Peyer's patch (tissue), 4 donors: ENCODE results near the gene DDX19B. TPM values are rescaled to one million over a fixed set of nuclear protein-coding genes. Genes with fewer than 3 reads are reported as not detected.
A peak's percentile ranks its signal among the peaks of the same experiment; 100 is the strongest.

ENCODE experiments used
- DNase-seq, 3 donors: peaks; one replicate each; pipeline ENCODE4 v3.0.0-alpha.2; 2017 to 2019
- H3K27ac ChIP-seq, 4 donors: fragments of 200-600 bp; sonication (generic); one replicate each; pipeline ENCODE4 v1.5.1; 2016 to 2019
- H3K27me3 ChIP-seq, 2 donors: fragments of 200-600 bp; sonication (generic); one replicate each; pipeline ENCODE4 v1.5.1; 2019
- H3K36me3 ChIP-seq, 3 donors: fragments of 200-600 bp; sonication (generic); one replicate each; pipeline ENCODE4 v1.5.1; 2016 to 2019
- H3K4me1 ChIP-seq, 4 donors: fragments of 200-600 bp; sonication (generic); one replicate each; pipeline ENCODE4 v1.5.1; 2016 to 2019
- H3K4me3 ChIP-seq, 4 donors: fragments of 200-600 bp; sonication (generic); 1 replicate in 3 of 4; 2 replicates in 1 of 4; pipeline ENCODE4 v1.5.1; 2016 to 2019; ENCODE audit warnings: mild to moderate bottlenecking in 1 of 4
- H3K9me3 ChIP-seq, 4 donors: fragments of 200-600 bp; sonication (generic); one replicate each; pipeline ENCODE4 v1.5.1; 2016 to 2019; ENCODE audit warnings: mild to moderate bottlenecking in 1 of 4
- POLR2A ChIP-seq, 2 donors: fragments of 450-650 bp; IDR thresholded peaks; one replicate each; pipeline ENCODE4 v1.5.1; 2017; ENCODE audit warnings: antibody characterized with exemption in 2 of 2, mild to moderate bottlenecking in 2 of 2, moderate library complexity in 2 of 2
- total RNA-seq, 4 donors: library from RNA; depleted of rRNA; stranded (reverse); fragments of >200 nt; gene quantifications; one replicate each; pipeline ENCODE4 v1.1.0, GENCODE V29; 2016
- TF ChIP-seq, protein P1 (sequence below), 6 experiments: fragments of 450-650 bp in 4 of 6; fragments of 200-600 bp in 2 of 6; sonication (generic) in 1 of 6; IDR thresholded peaks; one replicate each; pipeline ENCODE4 v1.5.1; 2017 to 2019; ENCODE audit warnings: antibody characterized with exemption in 6 of 6, mild to moderate bottlenecking in 3 of 6, moderate library complexity in 1 of 6

The DDX19B gene
- total RNA-seq, 4 donors from 2014 or later, result 26.2 to 53.4 (median 42.1) TPM

DNA sequence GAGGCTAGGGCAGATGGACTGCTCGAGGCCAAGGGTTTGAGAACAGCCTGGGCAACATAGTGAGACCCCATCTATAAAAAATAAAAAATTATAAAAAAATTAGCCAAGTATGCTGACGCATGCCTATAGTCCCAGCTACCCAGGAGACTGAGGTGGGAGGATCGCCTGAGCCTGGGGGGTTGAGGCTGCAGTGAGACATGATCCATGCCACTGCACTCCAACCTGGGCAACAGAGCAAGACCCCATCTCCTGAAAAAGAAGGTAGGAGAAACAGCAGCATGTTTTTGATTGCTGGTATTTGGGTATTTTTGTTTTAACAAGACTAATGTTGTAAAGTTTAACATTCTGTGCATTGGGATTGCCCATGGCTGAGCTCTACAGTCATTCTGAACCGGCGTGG is 38.8 kb downstream of the DDX19B start:
- Histone ChIP-seq H3K27me3 (no peaks in the 10 kb centered on the region), H3K4me1 (no peaks in the 10 kb centered on the region), H3K4me3 (no peak overlapping the region), H3K27ac (no peak overlapping the region), H3K36me3 (peaks cover 0 to 36% (median 0%) of the 10 kb centered on the region in 3 donors), H3K9me3 (no peaks in the 10 kb centered on the region)
- TF ChIP-seq, protein P1, sequence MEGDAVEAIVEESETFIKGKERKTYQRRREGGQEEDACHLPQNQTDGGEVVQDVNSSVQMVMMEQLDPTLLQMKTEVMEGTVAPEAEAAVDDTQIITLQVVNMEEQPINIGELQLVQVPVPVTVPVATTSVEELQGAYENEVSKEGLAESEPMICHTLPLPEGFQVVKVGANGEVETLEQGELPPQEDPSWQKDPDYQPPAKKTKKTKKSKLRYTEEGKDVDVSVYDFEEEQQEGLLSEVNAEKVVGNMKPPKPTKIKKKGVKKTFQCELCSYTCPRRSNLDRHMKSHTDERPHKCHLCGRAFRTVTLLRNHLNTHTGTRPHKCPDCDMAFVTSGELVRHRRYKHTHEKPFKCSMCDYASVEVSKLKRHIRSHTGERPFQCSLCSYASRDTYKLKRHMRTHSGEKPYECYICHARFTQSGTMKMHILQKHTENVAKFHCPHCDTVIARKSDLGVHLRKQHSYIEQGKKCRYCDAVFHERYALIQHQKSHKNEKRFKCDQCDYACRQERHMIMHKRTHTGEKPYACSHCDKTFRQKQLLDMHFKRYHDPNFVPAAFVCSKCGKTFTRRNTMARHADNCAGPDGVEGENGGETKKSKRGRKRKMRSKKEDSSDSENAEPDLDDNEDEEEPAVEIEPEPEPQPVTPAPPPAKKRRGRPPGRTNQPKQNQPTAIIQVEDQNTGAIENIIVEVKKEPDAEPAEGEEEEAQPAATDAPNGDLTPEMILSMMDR (IDR thresholded peaks at IDR 0.05), result no peak
- TF ChIP-seq POLR2A (IDR thresholded peaks at IDR 0.05), result no peak
- DNase-seq, result no peak

DNA sequence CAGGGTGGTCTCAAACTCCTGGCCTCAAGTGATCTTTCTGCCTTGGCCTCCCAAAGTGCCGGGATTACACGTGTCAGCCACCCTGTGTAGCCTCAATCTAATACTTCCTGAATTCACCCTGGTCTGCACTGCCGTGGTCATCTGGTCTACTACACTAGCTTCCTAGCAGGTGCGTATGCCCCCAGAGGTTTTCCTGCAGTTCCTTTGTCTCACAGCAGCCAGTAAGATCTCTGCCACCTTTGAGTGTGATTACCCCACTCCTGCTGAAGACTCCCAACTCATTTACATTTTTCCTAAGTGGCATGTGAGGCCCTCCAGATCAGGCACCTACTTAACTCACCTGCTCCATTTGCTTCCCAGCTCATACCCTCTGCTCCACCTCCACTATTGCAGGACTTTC is 42.6 kb downstream of the DDX19B start:
- peaks cover 0 to 3% (median 0%) of the 10 kb centered on the region in 3 donors for H3K36me3 ChIP-seq
- no peaks in the 10 kb centered on the region for H3K9me3 ChIP-seq
- H3K27me3 ChIP-seq, result no peaks in the 10 kb centered on the region
- H3K27ac ChIP-seq, result no peak overlapping the region
- no peak overlapping the region for H3K4me3 ChIP-seq
- TF ChIP-seq, protein P1 (IDR thresholded peaks at IDR 0.05), result no peak
- no peak for TF ChIP-seq POLR2A (IDR thresholded peaks at IDR 0.05)
- peaks cover 0 to 8% (median 3%) of the 10 kb centered on the region in 4 donors for H3K4me1 ChIP-seq
- DNase-seq, result no peak

DNA sequence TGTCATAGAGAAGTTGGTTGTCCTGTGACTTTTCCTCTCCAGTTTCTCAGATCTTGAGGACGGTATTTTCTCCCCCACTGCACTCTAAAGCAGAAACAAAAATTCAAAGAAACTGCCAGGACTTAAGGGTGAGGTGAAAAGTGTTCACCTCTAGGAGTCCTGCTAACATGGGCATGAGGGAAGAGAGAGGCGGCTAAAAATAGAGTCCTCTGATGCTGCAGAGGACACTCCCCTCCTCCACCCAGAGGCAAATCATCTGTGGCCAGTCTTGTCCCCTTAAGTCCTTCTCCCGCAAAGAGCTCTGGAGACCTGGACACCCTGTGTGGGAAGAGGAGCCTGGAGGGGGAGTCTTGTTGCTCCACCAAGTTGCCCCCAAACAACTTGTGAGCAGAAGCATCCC is 43.0 kb downstream of the DDX19B start:
- no peaks in the 10 kb centered on the region for H3K27me3 ChIP-seq
- no peak for DNase-seq
- H3K4me1 ChIP-seq, result peaks cover 0 to 8% (median 3%) of the 10 kb centered on the region in 4 donors
- TF ChIP-seq, protein P1 (IDR thresholded peaks at IDR 0.05), result no peak
- TF ChIP-seq POLR2A (IDR thresholded peaks at IDR 0.05), result no peak
- no peak overlapping the region for H3K27ac ChIP-seq
- no peaks in the 10 kb centered on the region for H3K9me3 ChIP-seq
- no peak overlapping the region for H3K4me3 ChIP-seq
- H3K36me3 ChIP-seq, result no peaks in the 10 kb centered on the region

DNA sequence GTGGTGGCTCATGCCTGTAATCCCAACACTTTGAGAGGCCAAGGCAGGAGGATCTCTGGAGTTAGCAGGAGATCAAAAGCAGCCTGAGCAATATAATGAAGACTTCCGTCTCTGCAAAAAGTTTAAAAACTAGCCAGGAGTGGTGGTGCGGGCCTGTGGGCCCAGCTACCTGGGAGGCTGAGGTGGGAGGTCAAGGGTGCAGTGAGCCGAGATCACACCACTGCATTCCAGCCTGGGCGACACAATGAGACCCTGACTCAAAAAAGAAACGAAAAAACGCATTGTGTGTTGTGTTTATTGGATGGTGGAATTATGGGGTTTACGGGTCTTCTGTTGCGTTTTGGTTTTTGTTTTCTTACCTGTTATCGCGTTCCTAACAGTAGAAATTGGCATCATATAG is 46.9 kb downstream of the DDX19B start:
- TF ChIP-seq, protein P1 (IDR thresholded peaks at IDR 0.05), result no peak
- no peak for TF ChIP-seq POLR2A (IDR thresholded peaks at IDR 0.05)
- peaks cover 0 to 6% (median 0%) of the 10 kb centered on the region in 3 donors for H3K36me3 ChIP-seq
- H3K4me1 ChIP-seq, result peaks cover 0 to 20% (median 3%) of the 10 kb centered on the region in 4 donors
- no peaks in the 10 kb centered on the region for H3K27me3 ChIP-seq
- peak overlapping the region in 1 of 4 donors; percentile 93 for H3K27ac ChIP-seq
- no peaks in the 10 kb centered on the region for H3K9me3 ChIP-seq
- peak overlapping the region; percentile 69 to 87 (median 73) for H3K4me3 ChIP-seq
- no peak for DNase-seq

DNA sequence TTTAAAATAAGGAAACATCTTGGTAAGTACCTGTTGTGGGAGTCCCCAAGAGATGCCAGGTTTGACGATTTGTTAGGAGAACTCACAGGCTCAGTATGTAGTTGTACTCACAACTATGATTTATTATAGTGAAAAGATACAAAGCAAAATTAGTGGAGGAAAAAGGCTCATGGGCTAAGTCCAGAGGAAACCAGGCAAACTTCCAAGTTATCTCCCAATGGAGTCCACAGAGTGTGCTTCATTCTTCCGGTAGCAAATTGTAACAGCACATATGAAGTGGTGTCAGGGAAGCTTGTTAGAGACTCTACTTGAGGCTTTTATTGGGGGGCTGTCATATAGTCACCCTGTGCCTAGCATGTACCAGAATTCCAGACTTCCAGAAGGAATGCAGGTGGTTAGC is 50.0 kb downstream of the DDX19B start:
- Histone ChIP-seq H3K36me3 (peaks cover 0 to 31% (median 0%) of the 10 kb centered on the region in 3 donors), H3K4me1 (peaks cover 0 to 20% (median 3%) of the 10 kb centered on the region in 4 donors), H3K27ac (no peak overlapping the region), H3K4me3 (no peak overlapping the region), H3K9me3 (no peaks in the 10 kb centered on the region), H3K27me3 (no peaks in the 10 kb centered on the region)
- TF ChIP-seq, protein P1 (IDR thresholded peaks at IDR 0.05), result no peak
- no peak for DNase-seq

DNA sequence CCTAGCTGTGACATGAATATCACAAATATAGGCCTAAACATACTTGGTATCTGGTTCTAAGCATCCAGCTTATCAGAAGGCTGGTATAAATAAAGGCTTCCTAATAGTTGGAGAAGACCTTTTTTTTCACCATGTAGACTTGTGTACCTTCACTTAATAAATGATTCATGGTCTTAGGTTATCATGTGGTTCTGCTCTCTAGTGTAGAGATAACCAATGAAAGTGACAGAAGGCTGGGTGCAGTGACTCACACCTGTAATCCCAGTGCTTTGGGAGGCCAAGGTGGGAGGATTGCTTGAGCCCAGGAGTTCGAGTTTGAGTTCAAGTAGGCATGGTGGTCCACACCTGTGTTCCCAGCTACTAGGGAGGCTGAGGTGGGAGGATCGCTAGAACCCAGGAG is 50.8 kb downstream of the DDX19B start:
- H3K27me3 ChIP-seq, result no peaks in the 10 kb centered on the region
- TF ChIP-seq POLR2A (IDR thresholded peaks at IDR 0.05), result no peak
- TF ChIP-seq, protein P1 (IDR thresholded peaks at IDR 0.05), result no peak

More for the DNA sequence above, 50.8 kb downstream of the DDX19B start:
- no peak for DNase-seq
- Histone ChIP-seq H3K4me1 (peaks cover 0 to 20% (median 3%) of the 10 kb centered on the region in 4 donors), H3K4me3 (no peak overlapping the region), H3K27ac (no peak overlapping the region), H3K9me3 (no peaks in the 10 kb centered on the region), H3K36me3 (peaks cover 0 to 39% (median 0%) of the 10 kb centered on the region in 3 donors)
